GM18909 (cell line): ENCODE results near the gene VPREB1.
"Not testable (repeated sequence)": the region's sequence is repeated elsewhere in the genome, so short reads cannot be mapped to it uniquely, and the experiment has no call there.

ENCODE experiments used
- ATAC-seq: cut with Tn5 transposase; IDR thresholded peaks from one replicate; pipeline ENCODE4 v1.9.1; 2021; ENCODE audit warnings: mild to moderate bottlenecking; ENCODE audit not compliant: unreplicated experiment, poor library complexity

Gene VPREB1

GRCh38 chr22:22210889-22211833 lies 33.4 kb upstream of the VPREB1 start:
- ATAC-seq, result no peak

- ATAC-seq, result no peak
Observed at GRCh38 chr22:22213231-22213630, 31.4 kb upstream of the VPREB1 start.

GRCh38 chr22:22214819-22215329 lies 29.7 kb upstream of the VPREB1 start:
- ATAC-seq, result no peak

- no peak for ATAC-seq
Observed at GRCh38 chr22:22215659-22216449, 28.7 kb upstream of the VPREB1 start.

GRCh38 chr22:22216450-22216959 lies 28.1 kb upstream of the VPREB1 start:
- ATAC-seq, result no peak

DNA sequence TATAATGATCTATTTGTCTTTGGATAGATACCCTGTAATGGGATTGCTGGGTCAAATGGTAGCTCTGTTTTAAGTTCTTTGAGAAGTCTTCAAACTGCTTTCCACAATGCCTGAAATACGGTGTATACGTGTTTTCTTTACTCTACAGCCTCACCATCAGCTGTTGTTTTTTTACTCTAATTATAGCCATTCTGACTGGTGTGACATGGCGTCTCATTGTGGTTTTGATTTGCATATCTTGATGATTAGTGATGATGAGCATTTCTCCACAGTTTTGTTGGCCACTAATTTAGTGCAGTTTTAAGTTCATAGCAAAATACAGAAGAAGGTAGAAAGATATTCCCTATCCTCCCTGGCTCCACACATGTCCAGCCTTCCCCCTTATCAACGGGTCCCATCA lies 26.3 kb upstream of the VPREB1 start:
- no peak for ATAC-seq

DNA sequence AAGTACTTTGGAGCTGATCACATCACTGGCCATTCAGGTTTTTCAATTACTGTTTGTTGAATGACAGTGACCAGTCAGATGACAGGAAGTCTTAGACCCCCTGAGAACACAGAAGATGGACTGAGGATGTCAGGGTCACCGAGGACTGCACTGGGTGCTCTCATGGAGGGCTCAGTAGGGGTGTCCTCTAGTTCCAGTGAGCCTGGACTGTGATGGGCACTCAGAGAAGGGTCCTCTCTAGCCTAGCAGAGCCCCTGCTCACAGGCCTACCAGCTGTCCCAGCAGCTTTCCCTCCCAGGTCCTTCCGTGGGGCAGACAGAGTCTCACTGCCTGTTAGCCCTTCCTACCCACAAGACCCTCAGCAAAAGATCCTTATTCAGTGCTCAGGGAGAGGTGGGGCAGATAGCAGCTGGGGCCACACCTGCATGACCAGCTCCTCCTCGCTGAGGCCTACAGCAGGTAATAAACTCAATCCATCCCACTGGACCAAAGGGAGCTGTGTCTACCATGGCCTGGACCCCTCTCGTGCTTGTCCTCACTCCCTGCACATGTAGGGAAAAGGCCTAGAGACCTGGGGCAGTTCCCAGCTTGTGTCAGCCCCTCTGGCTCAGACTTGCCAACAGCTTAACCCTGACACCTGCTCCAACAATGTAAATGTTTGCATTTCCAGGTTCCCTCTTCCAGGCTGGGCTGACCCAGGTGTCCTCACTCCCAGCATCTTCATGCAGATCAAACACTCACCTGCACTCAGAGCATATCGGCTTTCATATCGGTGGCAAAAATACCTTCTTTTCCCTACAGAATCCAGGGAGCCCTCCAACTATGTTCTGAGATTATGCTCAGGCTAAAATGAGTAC lies 25.2 kb upstream of the VPREB1 start:
- no peak for ATAC-seq

DNA sequence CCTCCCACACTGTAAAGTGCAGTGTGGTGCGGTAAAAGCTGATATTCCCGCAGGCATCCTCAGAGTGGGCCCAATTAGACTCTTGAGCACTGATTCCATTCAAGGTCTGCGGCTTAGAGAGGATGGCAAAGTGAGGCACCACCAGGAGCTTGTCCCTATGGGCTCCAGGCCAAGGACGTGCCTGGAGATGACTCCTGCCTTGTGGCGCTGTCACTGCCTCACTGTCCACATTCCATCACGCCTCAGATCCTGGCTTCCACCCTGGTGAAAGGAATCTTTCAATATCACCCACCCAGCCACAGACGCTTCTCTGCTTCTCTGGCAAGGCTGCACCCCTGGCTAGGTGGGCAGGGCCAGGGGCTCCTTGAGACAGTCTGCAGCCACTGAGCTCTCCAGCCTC lies 23.5 kb upstream of the VPREB1 start:
- ATAC-seq, result not testable (repeated sequence)

GRCh38 chr22:22226448-22227187 lies 18.0 kb upstream of the VPREB1 start:
- ATAC-seq, result no peak

- no peak for ATAC-seq
Observed at GRCh38 chr22:22228421-22228820, 16.2 kb upstream of the VPREB1 start.

GRCh38 chr22:22228921-22229320 lies 15.7 kb upstream of the VPREB1 start:
- no peak for ATAC-seq

DNA sequence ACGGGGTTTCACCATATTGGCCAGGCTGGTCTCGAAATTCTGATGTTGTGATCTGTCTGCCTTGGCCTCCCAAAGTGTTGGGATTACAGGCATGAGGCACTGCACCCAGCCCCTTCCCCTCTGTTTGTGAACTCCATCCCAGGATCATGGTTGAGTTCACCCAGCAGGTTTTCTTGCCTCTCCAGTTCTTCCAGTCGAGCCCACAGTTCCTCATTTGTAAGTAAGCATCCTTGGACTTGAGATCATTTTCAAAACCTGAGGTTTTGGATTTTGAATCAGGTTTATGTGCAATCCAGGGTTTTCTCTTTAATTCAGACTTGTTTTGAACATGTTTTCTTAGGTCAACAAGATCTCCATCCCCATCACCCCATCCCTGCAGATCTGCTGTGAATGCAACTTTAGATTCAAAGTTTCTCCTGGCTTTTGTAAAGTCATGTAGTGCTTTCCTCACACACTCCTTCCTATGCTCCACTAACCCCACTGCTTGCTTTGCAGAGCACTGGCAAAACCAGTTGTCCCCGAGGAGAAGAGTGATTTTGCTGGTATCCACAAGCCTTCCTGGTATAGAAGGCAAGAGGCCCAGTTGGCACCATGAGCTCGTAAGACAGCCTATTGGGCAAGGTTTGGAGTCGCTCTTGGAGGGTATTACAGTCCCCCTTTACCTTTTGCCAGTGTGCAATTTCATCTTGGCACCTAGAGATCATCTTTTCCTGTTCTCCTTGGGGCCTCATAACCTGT lies 14.7 kb upstream of the VPREB1 start:
- ATAC-seq, result no peak

GRCh38 chr22:22230438-22230837 lies 14.1 kb upstream of the VPREB1 start:
- ATAC-seq, result no peak

- ATAC-seq, result no peak
Observed at GRCh38 chr22:22233081-22233480, 11.5 kb upstream of the VPREB1 start.

GRCh38 chr22:22235558-22235957 lies 9.0 kb upstream of the VPREB1 start:
- ATAC-seq, result no peak

DNA sequence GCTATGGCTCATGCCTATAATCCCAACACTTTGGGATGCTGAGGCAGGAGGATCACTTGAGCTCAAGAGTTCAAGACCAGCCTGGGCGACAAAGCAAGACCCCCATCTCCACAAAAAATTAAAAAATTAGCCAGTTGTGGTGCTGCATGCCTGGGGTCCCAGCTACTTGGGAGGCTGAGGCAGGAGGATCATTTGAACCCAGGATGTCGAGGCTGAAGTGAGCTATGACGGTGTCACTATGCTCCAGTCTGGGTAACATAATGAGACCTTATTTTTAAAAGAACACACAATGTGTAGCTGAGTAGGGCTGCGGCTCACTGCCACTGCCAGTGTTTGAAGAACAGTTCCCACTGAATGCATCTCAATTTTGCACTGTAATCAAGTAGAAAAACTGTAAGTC lies 7.1 kb upstream of the VPREB1 start:
- no peak for ATAC-seq

GRCh38 chr22:22239311-22239939 lies 5.2 kb upstream of the VPREB1 start:
- no peak for ATAC-seq

DNA sequence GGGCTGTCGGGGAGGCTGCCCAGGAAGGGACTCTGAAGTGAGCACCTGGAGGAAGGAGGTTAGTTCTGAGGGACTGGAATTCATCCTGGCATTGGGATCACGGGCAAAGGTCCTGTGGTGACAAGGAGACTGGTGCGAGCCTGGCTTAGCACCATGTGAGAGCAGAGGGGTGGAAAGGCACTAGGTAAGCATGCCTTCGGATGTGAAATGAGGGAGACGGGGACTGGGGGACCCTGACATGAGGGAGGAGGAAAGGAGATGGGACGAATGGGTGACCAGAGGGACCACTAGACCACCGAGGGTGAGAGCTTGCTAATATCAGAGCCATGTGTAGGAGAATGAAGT lies 3.1 kb upstream of the VPREB1 start:
- ATAC-seq, result no peak
